Mucosa of stomach (tissue), 1 donor: Measurements from ENCODE around the gene POU6F1.
A peak's percentile ranks its signal among the peaks of the same experiment; 100 is the strongest.

Source experiments
- H3K27me3 ChIP-seq: one replicate; pipeline ENCODE4 v1.7.0; 2013; ENCODE audit warnings: mild to moderate bottlenecking, low read length; ENCODE audit not compliant: control insufficient read depth, insufficient read depth
- H3K36me3 ChIP-seq: one replicate; pipeline ENCODE4 v1.7.0; 2013; ENCODE audit warnings: low read length; ENCODE audit not compliant: control insufficient read depth, insufficient read depth
- H3K4me1 ChIP-seq: one replicate; pipeline ENCODE4 v1.7.0; 2013; ENCODE audit warnings: mild to moderate bottlenecking, low read length; ENCODE audit not compliant: control insufficient read depth, insufficient read depth
- H3K4me3 ChIP-seq: one replicate; pipeline ENCODE4 v1.7.0; 2013; ENCODE audit warnings: low read length
- H3K9ac ChIP-seq: one replicate; pipeline ENCODE4 v1.7.0; 2013; ENCODE audit warnings: mild to moderate bottlenecking, low read length, moderate library complexity
- H3K9me3 ChIP-seq: one replicate; pipeline ENCODE4 v1.7.0; 2013; ENCODE audit warnings: mild to moderate bottlenecking, low read length, moderate library complexity; ENCODE audit not compliant: control insufficient read depth
- donor health status: Pancreatic carcinoma.

Gene POU6F1

DNA sequence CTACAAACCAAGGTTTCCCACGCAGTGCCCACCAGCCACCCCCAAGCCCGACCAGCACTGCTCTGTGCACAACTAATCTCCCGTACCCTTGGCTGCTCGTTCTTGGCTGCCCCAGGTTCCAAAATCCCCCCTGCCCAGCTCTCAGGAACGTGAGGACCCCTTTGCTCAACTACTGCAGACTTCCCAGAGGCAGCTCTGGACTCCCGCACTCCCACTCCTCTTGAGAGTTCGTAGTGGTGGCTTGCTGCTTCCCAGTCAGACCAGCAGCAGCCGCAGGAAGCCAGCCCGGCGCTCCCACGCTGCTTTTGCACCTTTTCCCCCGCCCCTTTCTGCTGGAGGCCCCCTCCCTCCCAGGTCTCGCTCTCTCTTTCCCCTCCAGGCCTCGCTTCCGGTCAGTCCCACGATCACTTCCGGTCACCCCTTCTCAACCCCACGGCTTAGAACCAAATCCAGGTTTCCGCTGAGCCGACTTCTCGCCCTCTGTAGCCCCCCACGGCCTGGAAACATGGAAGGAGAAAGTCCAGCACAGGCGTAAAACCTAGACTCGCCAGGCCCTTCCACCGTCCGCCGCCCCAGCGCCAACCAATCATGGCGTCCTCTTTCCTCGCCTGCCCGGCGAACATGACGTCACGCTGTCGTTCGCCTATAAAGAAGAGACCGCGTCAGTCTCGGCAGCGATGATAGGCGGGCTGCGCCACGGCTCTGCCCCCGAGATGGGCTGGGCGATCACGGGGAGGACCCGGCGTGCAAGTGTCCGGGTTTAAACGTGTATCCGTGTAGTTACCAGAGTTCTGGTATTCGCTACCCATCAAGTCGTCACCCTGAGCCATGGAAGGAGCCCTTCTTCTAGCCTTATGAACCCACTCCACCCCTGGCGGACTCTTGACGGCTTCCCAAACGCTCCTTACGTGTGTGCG, 45.1 kb downstream of the POU6F1 start, which contains the start of gene TFCP2:
Gene TFCP2, minus strand, starts transcription at position 621 of the 917 bp plus-strand sequence. CDS start 713 bp downstream, outside the sequence.
- H3K9me3 ChIP-seq = no peaks in the 10 kb centered on the region
- H3K27me3 ChIP-seq = no peaks in the 10 kb centered on the region
- H3K4me1 ChIP-seq = peaks cover 6% of the 10 kb centered on the region
- H3K9ac ChIP-seq = peak within 1 kb of the TSS; percentile 90
- peak within 1 kb of the TSS; percentile 65 for H3K4me3 ChIP-seq
- H3K36me3 ChIP-seq = no peaks in the 10 kb centered on the region

DNA sequence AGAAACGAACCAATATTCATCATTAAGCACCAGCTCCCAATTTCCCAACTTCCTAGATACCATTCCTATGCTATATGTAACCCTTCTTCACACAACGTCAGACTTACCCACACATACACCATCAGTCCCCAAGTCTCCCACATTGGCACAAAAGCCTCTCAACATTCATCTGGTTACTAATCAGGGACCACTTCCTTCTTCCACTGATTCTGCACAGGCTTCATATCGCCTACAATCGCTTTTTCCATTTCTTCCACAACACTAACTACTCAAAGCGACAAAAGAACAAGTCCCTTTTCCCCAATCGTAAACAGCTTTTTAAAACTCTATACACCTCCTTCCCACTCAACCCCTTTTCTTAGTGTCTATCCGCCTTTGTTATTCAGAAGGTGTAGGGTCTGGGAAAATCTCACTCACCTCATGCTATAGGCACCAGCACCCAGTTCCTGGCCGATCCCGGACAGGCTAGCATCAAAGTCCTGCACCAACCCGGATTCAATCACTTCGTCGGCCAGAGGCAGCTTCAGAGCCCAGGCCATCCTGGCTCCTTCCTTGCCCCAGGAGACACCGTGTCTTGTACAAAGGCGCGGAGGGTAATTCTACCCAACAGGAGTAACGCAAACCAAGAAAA, 45.9 kb downstream of the POU6F1 start:
- Histone ChIP-seq H3K27me3 (no peaks in the 10 kb centered on the region), H3K4me1 (peaks cover 6% of the 10 kb centered on the region), H3K4me3 (peak overlapping the region; percentile 65), H3K9ac (peak overlapping the region; percentile 90), H3K9me3 (no peaks in the 10 kb centered on the region), H3K36me3 (no peaks in the 10 kb centered on the region)

- Histone ChIP-seq H3K4me3 (no peak overlapping the region), H3K27me3 (no peaks in the 10 kb centered on the region), H3K9ac (no peak overlapping the region), H3K9me3 (no peaks in the 10 kb centered on the region), H3K36me3 (no peaks in the 10 kb centered on the region), H3K4me1 (no peaks in the 10 kb centered on the region)
Observed at GRCh38 chr12:51163795-51164194, 54.1 kb downstream of the POU6F1 start.

- H3K27me3 ChIP-seq = no peaks in the 10 kb centered on the region
- no peaks in the 10 kb centered on the region for H3K36me3 ChIP-seq
- H3K4me1 ChIP-seq = no peaks in the 10 kb centered on the region
- no peak overlapping the region for H3K9ac ChIP-seq
- H3K4me3 ChIP-seq = no peak overlapping the region
- H3K9me3 ChIP-seq = no peaks in the 10 kb centered on the region
Observed at GRCh38 chr12:51162217-51162616, 55.6 kb downstream of the POU6F1 start.

GRCh38 chr12:51160814-51161459, 56.9 kb downstream of the POU6F1 start:
- H3K4me3 ChIP-seq = no peak overlapping the region
- H3K9me3 ChIP-seq = no peaks in the 10 kb centered on the region
- H3K4me1 ChIP-seq = no peaks in the 10 kb centered on the region
- no peaks in the 10 kb centered on the region for H3K27me3 ChIP-seq
- H3K36me3 ChIP-seq = no peaks in the 10 kb centered on the region
- H3K9ac ChIP-seq = no peak overlapping the region

DNA sequence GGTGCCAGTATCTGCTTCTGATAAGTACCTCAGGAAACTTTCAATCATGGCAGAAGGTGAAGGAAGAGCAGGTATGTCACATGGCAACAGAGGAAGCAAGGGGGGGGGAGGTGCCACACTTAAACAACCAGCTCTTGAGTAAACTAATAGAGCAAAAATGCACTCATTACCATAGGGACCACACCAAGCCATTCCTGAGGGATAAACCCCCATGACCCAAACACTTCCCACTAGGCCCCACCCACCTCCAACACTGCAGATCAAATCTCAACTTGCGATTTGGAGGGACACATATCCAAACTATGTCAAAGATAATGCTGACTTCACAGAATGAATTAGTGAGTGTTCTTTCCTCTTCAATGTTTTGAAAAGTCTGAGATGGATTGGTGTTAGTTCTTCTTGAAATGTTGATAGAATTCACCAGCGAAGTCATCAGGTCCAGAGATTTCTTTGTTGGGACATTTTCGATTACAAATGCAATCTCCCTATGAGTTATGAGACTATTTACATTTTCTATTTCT, 61.6 kb downstream of the POU6F1 start:
- Histone ChIP-seq H3K9me3 (no peaks in the 10 kb centered on the region), H3K4me3 (no peak overlapping the region)

DNA sequence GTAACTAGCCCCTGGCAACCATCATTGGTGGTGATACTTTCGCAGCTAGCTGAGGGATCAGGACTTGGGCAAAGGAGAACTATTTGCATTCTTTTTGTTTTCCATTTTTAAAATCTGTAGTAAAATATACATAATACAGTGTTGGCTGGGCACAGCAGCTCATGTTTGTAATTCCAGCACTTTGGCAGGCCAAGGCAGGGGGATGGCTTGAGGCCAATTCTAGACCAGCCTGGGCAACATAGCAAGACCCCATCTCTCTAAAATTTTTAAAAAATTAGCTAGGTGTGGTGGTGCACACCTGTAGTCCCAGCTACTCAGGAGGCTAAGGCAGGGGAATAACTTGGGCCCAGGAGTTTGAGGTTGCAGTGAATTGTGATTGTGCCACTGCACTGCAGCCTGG, 64.9 kb downstream of the POU6F1 start:
- no peaks in the 10 kb centered on the region for H3K9me3 ChIP-seq
- H3K9ac ChIP-seq = no peak overlapping the region
- no peak overlapping the region for H3K4me3 ChIP-seq
- H3K4me1 ChIP-seq = no peaks in the 10 kb centered on the region
- no peaks in the 10 kb centered on the region for H3K27me3 ChIP-seq
- H3K36me3 ChIP-seq = no peaks in the 10 kb centered on the region

More for the DNA sequence above, 61.6 kb downstream of the POU6F1 start:
- no peaks in the 10 kb centered on the region for H3K27me3 ChIP-seq
- no peaks in the 10 kb centered on the region for H3K4me1 ChIP-seq
- H3K9ac ChIP-seq = no peak overlapping the region
- no peaks in the 10 kb centered on the region for H3K36me3 ChIP-seq

GRCh38 chr12:51150777-51151176, 67.1 kb downstream of the POU6F1 start:
- no peaks in the 10 kb centered on the region for H3K4me1 ChIP-seq
- H3K9ac ChIP-seq = no peak overlapping the region
- no peaks in the 10 kb centered on the region for H3K9me3 ChIP-seq
- H3K4me3 ChIP-seq = no peak overlapping the region
- H3K27me3 ChIP-seq = no peaks in the 10 kb centered on the region
- no peaks in the 10 kb centered on the region for H3K36me3 ChIP-seq

- Histone ChIP-seq H3K4me1 (no peaks in the 10 kb centered on the region), H3K36me3 (no peaks in the 10 kb centered on the region), H3K9me3 (no peaks in the 10 kb centered on the region), H3K27me3 (no peaks in the 10 kb centered on the region), H3K9ac (no peak overlapping the region), H3K4me3 (no peak overlapping the region)
Observed at GRCh38 chr12:51147309-51147708, 70.6 kb downstream of the POU6F1 start.

- H3K27me3 ChIP-seq = no peaks in the 10 kb centered on the region
- no peaks in the 10 kb centered on the region for H3K9me3 ChIP-seq
- H3K4me1 ChIP-seq = no peaks in the 10 kb centered on the region
- no peak overlapping the region for H3K9ac ChIP-seq
- H3K4me3 ChIP-seq = no peak overlapping the region
- H3K36me3 ChIP-seq = no peaks in the 10 kb centered on the region
Observed at GRCh38 chr12:51139292-51139844, 78.5 kb downstream of the POU6F1 start.
